ENCODE results near the gene CHMP4A.

CHMP4A gene

DNA sequence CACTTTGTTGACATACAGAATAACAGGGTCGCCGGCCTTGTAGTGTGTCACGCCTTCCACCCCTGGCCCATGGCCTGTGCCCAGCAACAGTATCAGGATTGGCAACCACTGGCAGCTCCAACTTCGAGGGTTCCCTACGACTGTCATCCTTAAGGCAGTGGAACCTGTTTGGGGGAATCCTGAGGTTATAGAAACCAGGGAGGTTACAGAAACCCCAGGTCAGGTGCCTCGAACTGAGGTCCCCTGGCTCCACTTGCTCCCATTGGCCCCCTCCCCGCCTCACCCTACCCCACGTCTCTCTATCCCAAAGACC, 18.5 kb downstream of the CHMP4A start:
- Histone ChIP-seq H3K27me3 (ENCODE audit: insufficient read depth, low read length) (no peaks in the 10 kb centered on the region), H3F3A (ENCODE audit: insufficient read depth, low read length) (no peaks in the 10 kb centered on the region), H2AFZ (ENCODE audit: low read length) (no peak overlapping the region), H3K4me2 (ENCODE audit: low read length) (peak overlapping the region; percentile 97), H3K9ac (ENCODE audit: low read length) (peak overlapping the region; percentile 96), H3K9me2 (ENCODE audit: low read depth, low read length) (no peaks in the 10 kb centered on the region), H3K9me3 (ENCODE audit: low read length) (0 out of 2 replicates have a peak, but pooled peaks cover 3% of the 10 kb centered on the region), H3K4me3 (ENCODE audit: low read depth, low read length, poor library complexity, severe bottlenecking) (peak overlapping the region; percentile 89), H3K79me2 (ENCODE audit: insufficient read depth, low read length) (no peaks in the 10 kb centered on the region), H3K36me3 (ENCODE audit: insufficient read depth, low read length) (peaks cover 31% of the 10 kb centered on the region), H3K27ac (ENCODE audit: low read depth, low read length, poor library complexity, severe bottlenecking) (peak overlapping the region; percentile 92), H4K20me1 (ENCODE audit: insufficient read depth, low read length) (no peaks in the 10 kb centered on the region), H3K4me1 (ENCODE audit: insufficient read depth, low read length, severe bottlenecking) (peaks cover 29% of the 10 kb centered on the region)
- TF ChIP-seq CTCF (IDR thresholded peaks at IDR 0.05; ENCODE audit: low read length), result no peak
- TF ChIP-seq EZH2 (IDR thresholded peaks at IDR 0.05; ENCODE audit: borderline replicate concordance, low read length), result no peak

- H3K4me3 ChIP-seq (ENCODE audit: low read depth, low read length, poor library complexity, severe bottlenecking), result peak overlapping the region; percentile 89
- TF ChIP-seq EZH2 (IDR thresholded peaks at IDR 0.05; ENCODE audit: borderline replicate concordance, low read length), result no peak
- TF ChIP-seq CTCF (IDR thresholded peaks at IDR 0.05; ENCODE audit: low read length), result no peak
- H3K79me2 ChIP-seq (ENCODE audit: insufficient read depth, low read length), result no peaks in the 10 kb centered on the region
- H3K9ac ChIP-seq (ENCODE audit: low read length), result peak overlapping the region; percentile 96; the same call in 1 of the 2 replicates
- peak overlapping the region; percentile 97 for H3K4me2 ChIP-seq (ENCODE audit: low read length)
- no peaks in the 10 kb centered on the region for H4K20me1 ChIP-seq (ENCODE audit: insufficient read depth, low read length)
- H3K27ac ChIP-seq (ENCODE audit: low read depth, low read length, poor library complexity, severe bottlenecking), result peak overlapping the region; percentile 92
- H3K27me3 ChIP-seq (ENCODE audit: insufficient read depth, low read length), result no peaks in the 10 kb centered on the region
- H2AFZ ChIP-seq (ENCODE audit: low read length), result no peak overlapping the region
- 0 out of 2 replicates have a peak, but pooled peaks cover 3% of the 10 kb centered on the region for H3K9me3 ChIP-seq (ENCODE audit: low read length)
- no peaks in the 10 kb centered on the region for H3F3A ChIP-seq (ENCODE audit: insufficient read depth, low read length)
- H3K36me3 ChIP-seq (ENCODE audit: insufficient read depth, low read length), result peaks cover 29% of the 10 kb centered on the region
- H3K4me1 ChIP-seq (ENCODE audit: insufficient read depth, low read length, severe bottlenecking), result peaks cover 32% of the 10 kb centered on the region
- no peaks in the 10 kb centered on the region for H3K9me2 ChIP-seq (ENCODE audit: low read depth, low read length)
These were observed 19.0 kb downstream of the CHMP4A start for GRCh38 chr14:24194186-24194872.

DNA sequence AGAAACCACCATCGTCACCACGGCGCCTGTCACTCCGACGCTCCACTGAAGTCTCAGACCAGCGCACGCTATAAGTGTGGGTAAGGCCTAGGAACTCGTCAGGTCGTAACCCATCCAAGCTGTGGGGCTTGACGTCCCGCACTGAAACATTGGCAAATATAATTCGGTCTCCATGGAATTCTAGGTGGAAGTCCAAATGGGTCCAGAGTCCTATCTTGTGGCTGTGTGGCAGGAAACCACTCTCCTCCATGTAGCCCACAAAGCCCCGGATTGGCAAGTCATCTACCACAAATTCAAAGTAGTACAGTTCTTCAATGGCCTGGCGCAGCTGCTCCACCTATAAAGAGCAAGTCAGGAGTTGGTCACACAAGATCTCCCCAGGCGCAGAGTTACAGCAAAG, 20.4 kb downstream of the CHMP4A start:
- H3K4me1 ChIP-seq (ENCODE audit: insufficient read depth, low read length, severe bottlenecking), result peaks cover 39% of the 10 kb centered on the region
- H3K27me3 ChIP-seq (ENCODE audit: insufficient read depth, low read length), result no peaks in the 10 kb centered on the region
- no peaks in the 10 kb centered on the region for H3F3A ChIP-seq (ENCODE audit: insufficient read depth, low read length)
- no peaks in the 10 kb centered on the region for H3K79me2 ChIP-seq (ENCODE audit: insufficient read depth, low read length)
- H3K4me2 ChIP-seq (ENCODE audit: low read length), result no peak overlapping the region
- no peak for TF ChIP-seq EZH2 (IDR thresholded peaks at IDR 0.05; ENCODE audit: borderline replicate concordance, low read length)
- no peak for TF ChIP-seq CTCF (IDR thresholded peaks at IDR 0.05; ENCODE audit: low read length)
- H3K9me3 ChIP-seq (ENCODE audit: low read length), result no peaks in the 10 kb centered on the region
- no peak overlapping the region for H2AFZ ChIP-seq (ENCODE audit: low read length)
- peaks cover 18% of the 10 kb centered on the region for H3K36me3 ChIP-seq (ENCODE audit: insufficient read depth, low read length)
- H4K20me1 ChIP-seq (ENCODE audit: insufficient read depth, low read length), result no peaks in the 10 kb centered on the region
- no peaks in the 10 kb centered on the region for H3K9me2 ChIP-seq (ENCODE audit: low read depth, low read length)
- H3K4me3 ChIP-seq (ENCODE audit: low read depth, low read length, poor library complexity, severe bottlenecking), result no peak overlapping the region
- no peak overlapping the region for H3K9ac ChIP-seq (ENCODE audit: low read length)
- H3K27ac ChIP-seq (ENCODE audit: low read depth, low read length, poor library complexity, severe bottlenecking), result no peak overlapping the region

Measured in OCI-LY1 (cell line).